Measurements from ENCODE around the gene FAM210A.
"Not testable (repeated sequence)": the region's sequence is repeated elsewhere in the genome, so short reads cannot be mapped to it uniquely, and the experiment has no call there.

FAM210A gene

GRCh38 chr18:13703899-13704298 is 22.5 kb downstream of the FAM210A start:
- no peak for DNase-seq (ENCODE audit: low read depth)

GRCh38 chr18:13700153-13700552 is 26.2 kb downstream of the FAM210A start:
- DNase-seq (ENCODE audit: low read depth) = no peak

GRCh38 chr18:13696961-13697360 is 29.4 kb downstream of the FAM210A start:
- no peak for DNase-seq (ENCODE audit: low read depth)

DNA sequence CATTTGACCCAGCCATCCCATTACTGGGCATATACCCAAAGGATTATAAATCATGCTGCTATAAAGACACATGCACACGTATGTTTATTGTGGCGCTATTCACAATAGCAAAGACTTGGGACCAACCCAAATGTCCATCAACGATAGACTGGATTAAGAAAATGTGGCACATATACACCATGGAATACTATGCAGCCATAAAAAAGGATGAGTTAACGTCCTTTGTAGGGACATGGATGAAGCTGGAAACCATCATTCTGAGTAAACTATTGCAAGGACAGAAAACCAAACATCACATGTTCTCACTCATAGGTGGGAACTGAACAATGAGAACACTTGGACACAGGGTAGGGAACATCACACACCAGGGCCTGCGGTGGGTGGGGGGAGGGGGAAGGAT is 31.0 kb downstream of the FAM210A start:
- not testable (repeated sequence) for DNase-seq (ENCODE audit: low read depth)

- DNase-seq (ENCODE audit: low read depth) = not testable (repeated sequence)
These were observed 36.3 kb downstream of the FAM210A start for GRCh38 chr18:13690060-13690459.

- no peak for DNase-seq (ENCODE audit: low read depth)
These were observed 37.9 kb downstream of the FAM210A start for GRCh38 chr18:13688191-13689136.

- no peak for DNase-seq (ENCODE audit: low read depth)
These were observed 41.8 kb downstream of the FAM210A start for GRCh38 chr18:13684546-13684945.

DNA sequence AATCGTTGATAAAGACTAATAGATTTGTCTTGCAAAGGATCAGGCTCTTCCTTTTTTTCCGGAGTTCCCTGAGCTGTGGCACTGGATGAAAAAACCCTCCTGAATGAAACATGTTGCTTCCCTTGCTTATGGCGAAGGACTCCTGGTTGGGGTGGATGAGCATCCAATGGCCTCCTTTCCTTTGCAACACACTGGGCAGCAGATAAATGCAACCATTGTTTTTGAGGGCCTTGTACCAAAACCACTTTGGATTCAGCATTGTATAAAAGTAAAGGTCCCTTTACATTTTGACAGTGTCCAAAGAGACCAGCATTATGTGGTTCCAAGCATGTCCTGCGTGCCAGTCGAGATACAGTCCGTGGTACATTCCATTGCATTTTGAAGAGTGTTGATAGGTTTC is 44.7 kb downstream of the FAM210A start:
- DNase-seq (ENCODE audit: low read depth) = no peak

GRCh38 chr18:13680612-13681011 is 45.7 kb downstream of the FAM210A start:
- no peak for DNase-seq (ENCODE audit: low read depth)

DNA sequence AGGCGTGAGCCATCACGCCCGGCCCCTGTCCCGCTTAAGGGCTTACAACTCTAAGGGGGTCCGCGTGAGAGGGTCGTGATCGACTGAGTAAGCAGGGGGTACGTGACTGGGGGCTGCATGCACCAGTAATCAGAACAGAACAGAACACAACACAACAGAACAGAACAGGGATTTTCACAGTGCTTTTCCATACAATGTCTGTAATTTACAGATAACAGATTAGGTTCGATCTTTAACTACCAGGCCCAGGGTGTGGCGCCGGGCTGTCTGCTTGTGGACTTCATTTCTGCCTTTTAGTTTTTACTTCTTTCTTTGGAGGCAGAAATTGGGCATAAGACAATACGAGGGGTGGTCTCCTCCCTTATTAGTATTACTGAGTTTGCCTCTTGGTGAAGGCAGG is 49.0 kb downstream of the FAM210A start:
- not testable (repeated sequence) for DNase-seq (ENCODE audit: low read depth)

- no peak for DNase-seq (ENCODE audit: low read depth)
These were observed 49.9 kb downstream of the FAM210A start for GRCh38 chr18:13676471-13676870.

- no peak for DNase-seq (ENCODE audit: low read depth)
These were observed 53.7 kb downstream of the FAM210A start for GRCh38 chr18:13672657-13673056.

- DNase-seq (ENCODE audit: low read depth) = no peak
These were observed 64.5 kb downstream of the FAM210A start for GRCh38 chr18:13661779-13662256.

GRCh38 chr18:13661051-13661778 is 65.1 kb downstream of the FAM210A start:
- no peak for DNase-seq (ENCODE audit: low read depth)

- no peak for DNase-seq (ENCODE audit: low read depth)
These were observed 65.8 kb downstream of the FAM210A start for GRCh38 chr18:13660510-13660909.

GRCh38 chr18:13658436-13659204 is 67.7 kb downstream of the FAM210A start:
- no peak for DNase-seq (ENCODE audit: low read depth)

DNA sequence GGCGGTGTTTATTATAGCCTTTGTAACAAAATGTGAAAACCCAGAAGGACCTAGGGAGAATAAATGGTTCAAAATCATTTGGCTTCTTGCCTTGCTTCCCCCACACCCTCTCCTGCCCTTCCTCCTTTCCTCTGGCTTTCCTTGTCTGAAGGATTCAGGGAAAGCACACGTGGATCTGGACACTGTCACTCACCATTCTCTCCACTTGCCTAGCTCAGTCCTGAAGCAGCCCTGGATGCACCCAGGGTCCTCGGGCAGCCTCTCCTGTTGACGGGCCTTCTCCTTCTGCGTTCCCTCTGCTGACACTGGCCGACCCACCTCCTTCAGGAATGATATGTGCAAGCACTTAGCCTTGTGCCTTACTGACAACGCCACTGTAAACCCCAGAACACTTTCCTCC is 68.4 kb downstream of the FAM210A start:
- DNase-seq (ENCODE audit: low read depth) = no peak

GRCh38 chr18:13653746-13654433 is 72.5 kb downstream of the FAM210A start:
- no peak for DNase-seq (ENCODE audit: low read depth)

DNA sequence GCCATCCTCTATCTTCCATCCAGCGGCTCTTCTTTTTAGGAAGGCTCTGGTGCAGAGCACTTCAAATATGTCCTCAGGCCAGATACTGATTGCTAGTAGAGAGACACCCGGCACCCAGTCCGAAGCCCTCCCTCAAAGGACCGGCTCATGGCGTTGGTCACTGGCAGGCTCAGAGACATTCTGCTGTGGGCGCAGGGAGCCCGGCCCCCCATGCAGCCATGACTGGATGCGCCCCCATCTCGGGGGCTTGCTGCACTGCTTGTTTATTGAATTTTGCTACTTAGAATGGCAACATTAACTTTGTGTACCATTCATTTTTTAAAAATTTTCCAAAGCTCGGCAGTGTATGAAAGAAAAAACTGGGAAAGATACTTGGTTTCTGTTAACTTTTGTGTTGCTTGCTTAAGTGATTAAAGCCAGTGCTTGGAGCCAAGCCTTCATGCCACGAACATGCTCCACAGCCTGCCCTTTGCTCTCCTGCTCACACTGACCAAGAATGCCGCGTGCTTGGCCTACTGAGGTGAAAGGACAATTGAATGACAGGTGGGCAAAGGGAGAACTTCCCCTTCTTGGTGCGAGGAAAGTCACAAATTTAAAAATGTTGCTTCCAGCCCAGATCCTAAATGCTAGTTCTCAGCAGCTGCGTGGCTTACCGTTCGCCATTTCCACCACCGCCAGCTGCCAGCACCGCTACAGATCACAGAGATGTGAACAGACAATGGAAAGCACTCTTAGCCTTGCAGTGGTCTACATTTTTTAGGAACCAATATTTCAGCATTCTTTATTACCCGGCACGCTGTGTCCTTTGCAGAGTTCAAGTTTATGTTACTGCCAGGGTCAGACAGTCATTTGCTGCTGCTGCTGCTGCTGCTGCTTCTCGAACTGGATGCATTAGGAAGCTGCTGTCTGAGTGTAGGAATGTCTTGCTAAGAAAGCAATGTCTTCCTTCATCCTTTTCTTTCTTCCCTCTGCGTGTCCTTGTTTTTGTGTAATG is 76.7 kb downstream of the FAM210A start:
- DNase-seq (ENCODE audit: low read depth) = no peak

DNA sequence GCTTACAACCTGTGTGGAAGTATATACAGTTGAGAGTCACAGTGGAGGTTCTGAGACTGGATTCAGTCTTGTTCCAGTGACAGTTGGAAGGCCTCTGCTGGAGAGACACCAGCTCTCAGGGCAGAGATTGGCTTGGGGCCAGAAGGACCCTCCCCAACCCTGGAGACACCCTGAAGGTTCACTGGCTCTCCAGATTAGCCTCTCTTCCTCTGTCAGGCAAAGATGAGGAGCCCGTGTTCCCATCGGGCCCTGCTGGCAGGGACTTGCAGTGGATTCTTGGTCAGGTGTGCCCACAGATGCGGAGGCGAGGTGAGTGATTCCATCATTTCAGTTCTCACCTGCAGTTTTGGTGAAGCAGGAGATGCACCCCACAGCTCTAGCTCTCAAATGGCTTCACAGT is 78.6 kb downstream of the FAM210A start:
- no peak for DNase-seq (ENCODE audit: low read depth)

Data from activated T-cell treated with anti-CD3 and anti-CD28 coated beads for 24 hours (primary cell).